NCI-H187 treated with DMSO at 0.1 percent for 48 hours (cell line): Measurements from ENCODE around the gene AMMECR1L.
"Not testable (repeated sequence)": the region's sequence is repeated elsewhere in the genome, so short reads cannot be mapped to it uniquely, and the experiment has no call there.

Source experiments
- DNase-seq: peaks from one replicate; lab custom pipeline; 2025; lab: John Stamatoyannopoulos, UW

Gene AMMECR1L

DNA sequence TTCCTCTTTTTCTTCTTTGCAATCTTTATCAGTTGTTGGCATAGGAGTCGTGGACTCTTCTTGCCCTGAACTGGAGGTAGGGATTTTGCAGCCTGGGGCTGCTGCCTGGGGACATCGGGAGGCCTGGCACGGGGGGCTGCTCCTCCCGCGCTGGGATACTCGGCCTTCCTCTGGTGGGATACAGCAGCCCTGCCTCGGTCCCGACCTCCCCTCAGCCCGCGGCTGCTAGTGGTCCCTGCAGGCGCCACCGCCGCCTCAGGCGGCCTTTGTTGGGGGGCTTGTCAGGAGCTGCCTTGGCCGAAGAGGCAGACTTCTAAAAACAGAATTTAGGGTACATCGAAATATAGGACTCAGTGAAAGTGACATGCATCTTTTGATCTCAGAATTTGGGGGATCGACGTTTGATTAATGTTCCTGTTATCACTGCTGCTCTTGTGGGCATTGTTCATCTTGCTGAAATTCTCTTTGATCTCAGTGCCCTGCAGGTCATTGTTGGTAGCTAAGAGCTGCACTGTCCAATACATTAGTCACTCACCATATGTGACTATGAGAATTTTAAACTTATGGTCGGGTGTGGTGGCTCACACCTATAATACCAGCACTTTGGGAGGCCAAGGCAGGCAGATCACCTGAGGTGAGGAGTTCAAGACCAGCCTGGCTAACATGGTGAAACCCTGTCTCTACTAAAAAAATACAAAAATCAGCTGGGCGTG lies 44.1 kb downstream of the AMMECR1L start:
- no peak for DNase-seq

DNA sequence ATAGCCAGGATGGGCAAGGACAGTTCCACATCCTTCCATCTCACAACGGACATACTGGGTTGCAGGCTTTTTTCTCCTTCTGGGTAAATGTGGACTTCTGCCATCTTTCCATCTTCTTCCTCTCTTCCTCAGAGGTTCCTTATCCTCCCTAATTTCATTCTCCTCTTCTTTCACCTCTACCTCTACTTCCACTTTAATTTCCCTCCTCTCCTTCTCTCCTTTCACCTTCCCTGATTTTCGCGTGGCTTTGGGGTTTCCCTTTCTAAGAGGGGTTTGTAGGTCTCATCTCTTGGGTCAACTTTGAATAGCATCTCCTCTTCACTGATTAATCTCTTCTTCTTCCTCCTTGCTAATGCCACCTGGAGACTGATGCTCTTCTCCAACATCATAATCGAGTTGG lies 44.9 kb downstream of the AMMECR1L start:
- no peak for DNase-seq

DNA sequence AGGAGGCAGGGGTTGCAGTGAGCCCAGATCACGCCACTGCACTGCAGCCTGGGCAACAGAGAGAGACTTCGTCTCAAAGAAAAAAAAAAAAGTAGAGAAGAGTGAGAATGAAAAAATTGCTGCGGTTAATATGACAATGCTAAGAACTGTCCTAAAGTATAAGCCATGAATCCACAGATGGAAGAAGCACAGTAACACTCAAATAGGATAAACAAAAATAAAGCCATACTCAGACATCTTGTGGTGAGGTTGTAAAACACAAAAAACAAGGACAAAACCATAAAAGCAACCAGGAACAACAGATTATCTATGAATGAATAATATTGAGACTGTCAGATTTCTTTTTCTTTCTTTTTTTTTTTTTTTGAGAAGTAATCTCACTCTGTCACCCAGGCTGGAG lies 50.8 kb downstream of the AMMECR1L start:
- DNase-seq, result no peak

- DNase-seq, result no peak
Measured at GRCh38 chr2:127829845-127830246, 55.9 kb downstream of the AMMECR1L start.

DNA sequence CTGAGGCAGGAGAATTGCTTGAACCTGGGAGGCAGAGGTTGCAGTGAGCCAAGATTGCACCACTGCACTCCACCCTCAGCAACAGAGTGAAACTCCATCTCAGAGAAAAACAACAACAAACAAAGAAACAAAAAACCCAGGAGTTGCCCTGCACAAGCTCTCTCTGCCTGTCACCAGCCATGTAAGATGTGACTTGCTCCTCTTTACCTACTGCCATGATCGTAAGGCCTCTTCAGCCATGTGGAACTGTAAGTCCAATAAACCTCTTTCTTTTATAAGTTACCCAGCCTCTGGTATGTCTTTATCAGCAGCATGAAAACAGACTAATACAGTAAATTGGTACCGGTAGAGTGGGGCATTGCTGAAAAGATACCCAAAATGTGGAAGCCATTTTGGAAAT lies 59.0 kb downstream of the AMMECR1L start:
- not testable (repeated sequence) for DNase-seq

DNA sequence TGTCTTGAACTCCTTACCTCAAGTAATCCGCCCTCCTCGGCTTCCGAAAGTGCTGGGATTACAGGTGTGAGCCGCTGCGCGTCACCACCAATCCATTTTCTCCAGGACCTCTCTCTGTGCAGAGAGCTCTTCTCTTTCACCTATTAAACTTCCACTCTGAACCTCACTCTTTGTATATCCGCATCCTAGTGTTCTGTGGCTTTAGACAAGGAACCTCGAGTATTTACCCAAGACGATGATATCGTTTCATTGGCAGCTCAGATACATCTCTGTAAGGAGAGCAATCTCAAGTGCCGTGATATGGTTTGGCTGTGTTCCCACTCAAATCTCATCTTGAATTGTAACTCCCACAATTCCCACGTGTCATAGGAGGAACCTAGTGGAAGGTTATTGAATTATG lies 59.7 kb downstream of the AMMECR1L start:
- peak; percentile 72 for DNase-seq

- DNase-seq, result no peak
Measured at GRCh38 chr2:127820080-127820668, 65.6 kb downstream of the AMMECR1L start.

DNA sequence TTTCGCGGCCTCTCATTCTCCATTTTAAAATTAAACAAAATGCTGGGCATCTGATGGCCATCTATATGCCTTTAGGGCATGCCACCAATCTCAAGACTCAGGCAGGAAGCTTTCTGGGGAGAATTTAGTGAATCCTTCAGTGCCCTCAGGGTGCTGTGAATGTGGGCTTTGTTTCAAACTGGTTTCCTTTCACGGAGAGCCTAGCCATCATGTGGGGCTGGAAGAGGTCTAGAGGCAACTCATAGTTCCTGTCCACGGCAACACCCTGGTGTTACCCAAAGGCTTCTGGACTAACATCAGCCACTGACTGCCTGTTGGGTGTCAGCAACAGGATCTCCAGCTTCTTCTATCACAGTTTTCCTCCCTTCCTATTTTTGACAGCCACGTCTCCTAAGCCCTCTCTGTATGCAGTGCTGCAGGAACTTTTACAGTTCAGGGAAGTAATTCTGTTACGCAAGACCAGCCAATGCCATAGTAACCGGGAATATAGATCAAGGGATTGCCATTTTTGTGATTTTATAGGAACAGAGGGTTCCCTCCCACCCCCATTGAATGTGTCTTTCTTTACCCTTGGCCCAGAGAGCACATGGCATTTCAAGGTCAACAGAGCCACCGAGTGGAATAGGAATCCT lies 66.8 kb downstream of the AMMECR1L start:
- DNase-seq, result no peak

- DNase-seq, result no peak
Measured at GRCh38 chr2:127818241-127818640, 67.5 kb downstream of the AMMECR1L start.

GRCh38 chr2:127814677-127815076 lies 71.1 kb downstream of the AMMECR1L start:
- DNase-seq, result no peak

DNA sequence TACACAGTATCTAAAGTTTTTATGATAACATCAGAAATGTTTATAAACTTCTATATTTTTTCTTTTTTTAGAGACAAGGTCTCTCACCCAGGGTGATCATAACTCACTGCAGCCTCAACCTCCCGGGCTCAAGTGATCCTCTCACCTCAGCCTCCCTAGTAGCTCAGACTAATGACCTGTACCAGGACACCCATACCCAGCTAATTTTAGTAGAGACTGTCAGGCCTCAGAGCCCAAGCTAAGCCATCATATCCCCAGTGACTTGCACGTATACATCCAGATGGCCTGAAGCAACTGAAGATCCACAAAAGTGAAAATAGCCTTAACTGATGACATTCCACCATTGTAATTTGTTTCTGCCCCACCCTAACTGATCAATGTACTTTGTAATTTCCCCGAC lies 73.3 kb downstream of the AMMECR1L start:
- DNase-seq, result not testable (repeated sequence)
